Measurements from ENCODE around the gene ATP11A. TPM values are rescaled to one million over a fixed set of nuclear protein-coding genes. Genes with fewer than 3 reads are reported as not detected.

Gene ATP11A
- total and polyA plus RNA-seq, 9 of the 15 experiments (the other 6 are each of a cell fraction or from before 2014, with no cell fraction given), result 0.38 to 34.2 (median 4.2) TPM

DNA sequence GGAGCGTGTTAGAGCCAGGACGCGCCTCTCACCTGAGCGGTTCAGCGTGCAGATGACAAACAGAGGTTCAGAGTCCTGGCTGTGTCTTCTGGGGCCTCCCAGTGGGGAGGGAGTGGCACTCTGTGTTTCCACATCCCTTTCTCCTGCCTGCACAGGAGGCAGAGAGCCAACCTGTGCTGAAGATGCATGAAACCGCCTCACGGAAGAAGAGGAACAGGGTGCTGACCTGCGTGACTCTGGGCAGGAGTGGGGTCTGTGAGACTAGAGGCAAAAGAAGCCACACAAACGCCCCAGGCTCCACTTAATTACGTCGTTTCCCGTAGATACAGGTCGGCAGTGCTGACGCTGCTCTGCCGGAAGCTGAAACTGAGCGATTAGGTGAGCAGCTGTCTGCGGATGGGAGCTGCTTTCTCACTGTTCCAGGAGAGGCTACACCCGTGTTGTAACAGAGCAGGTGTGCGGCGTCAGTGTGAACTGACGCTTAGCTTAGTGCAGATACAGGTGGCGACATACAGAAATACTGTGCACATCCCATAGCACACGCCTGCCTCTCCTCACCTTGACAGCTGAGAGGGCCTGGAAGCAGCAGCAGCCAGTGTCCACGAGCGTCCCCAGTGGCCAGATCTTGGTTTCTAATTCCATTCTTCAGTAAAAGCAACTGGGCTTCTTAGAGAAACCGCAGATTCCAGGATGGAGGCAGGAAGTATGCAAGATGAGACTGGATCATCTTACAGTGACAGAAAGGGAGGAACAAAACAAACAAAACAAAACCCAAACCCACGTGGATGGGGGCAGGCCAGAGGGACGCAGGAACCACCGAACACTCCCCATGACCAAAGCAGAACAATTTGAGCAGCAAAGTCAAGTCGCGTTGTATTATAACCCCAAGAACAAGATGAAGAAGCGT is 241.4 kb downstream of the ATP11A start (continued):
- TF ChIP-seq HES1 (IDR thresholded peaks at IDR 0.05; ENCODE audit: low read depth) (peak; percentile 65; the same call in 1 of the 2 replicates), MCM5 (IDR thresholded peaks at IDR 0.05; ENCODE audit: low read depth) (no peak), ATF1 (CRISPR knock-in tag; IDR thresholded peaks at IDR 0.05) (no peak), ATF1 (tag; IDR thresholded peaks at IDR 0.05) (0 out of 2 replicates have a peak, but pooled peaks have one; percentile 20), HDAC1 (IDR thresholded peaks at IDR 0.05) (peak in 1 of 2 experiments; percentile 48; a peak in 1 of 4 replicates), RCOR1 (IDR thresholded peaks at IDR 0.05; ENCODE audit: borderline replicate concordance in 1 of 2, low read depth in 2 of 2, low read length in 2 of 2) (peak in 1 of 2 experiments; percentile 40; a peak in 1 of 4 replicates), MYC (IDR thresholded peaks at IDR 0.05; ENCODE audit: low read depth, low read length) (0 out of 2 replicates have a peak, but pooled peaks have one; percentile 18), MYC (CRISPR knock-in tag; IDR thresholded peaks at IDR 0.05; ENCODE audit: borderline replicate concordance, low read depth) (no peak), SMAD4 (CRISPR knock-in tag; conservative IDR thresholded peaks at IDR 0.05) (no peak), ZNF398 (CRISPR knock-in tag; IDR thresholded peaks at IDR 0.05) (no peak), CREB1 (IDR thresholded peaks at IDR 0.05) (peak; percentile 57; the same call in 1 of the 2 replicates), CREB1 (CRISPR knock-in tag; IDR thresholded peaks at IDR 0.05) (no peak), RFX1 (IDR thresholded peaks at IDR 0.05) (peak; percentile 15; the same call in 1 of the 2 replicates)
- TF ChIP-seq, protein P1, sequence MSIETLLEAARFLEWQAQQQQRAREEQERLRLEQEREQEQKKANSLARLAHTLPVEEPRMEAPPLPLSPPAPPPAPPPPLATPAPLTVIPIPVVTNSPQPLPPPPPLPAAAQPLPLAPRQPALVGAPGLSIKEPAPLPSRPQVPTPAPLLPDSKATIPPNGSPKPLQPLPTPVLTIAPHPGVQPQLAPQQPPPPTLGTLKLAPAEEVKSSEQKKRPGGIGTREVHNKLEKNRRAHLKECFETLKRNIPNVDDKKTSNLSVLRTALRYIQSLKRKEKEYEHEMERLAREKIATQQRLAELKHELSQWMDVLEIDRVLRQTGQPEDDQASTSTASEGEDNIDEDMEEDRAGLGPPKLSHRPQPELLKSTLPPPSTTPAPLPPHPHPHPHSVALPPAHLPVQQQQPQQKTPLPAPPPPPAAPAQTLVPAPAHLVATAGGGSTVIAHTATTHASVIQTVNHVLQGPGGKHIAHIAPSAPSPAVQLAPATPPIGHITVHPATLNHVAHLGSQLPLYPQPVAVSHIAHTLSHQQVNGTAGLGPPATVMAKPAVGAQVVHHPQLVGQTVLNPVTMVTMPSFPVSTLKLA (conservative IDR thresholded peaks at IDR 0.05), result peak; percentile 41 to 52; a peak in 3 of 4 replicates
- TF ChIP-seq, protein P2, sequence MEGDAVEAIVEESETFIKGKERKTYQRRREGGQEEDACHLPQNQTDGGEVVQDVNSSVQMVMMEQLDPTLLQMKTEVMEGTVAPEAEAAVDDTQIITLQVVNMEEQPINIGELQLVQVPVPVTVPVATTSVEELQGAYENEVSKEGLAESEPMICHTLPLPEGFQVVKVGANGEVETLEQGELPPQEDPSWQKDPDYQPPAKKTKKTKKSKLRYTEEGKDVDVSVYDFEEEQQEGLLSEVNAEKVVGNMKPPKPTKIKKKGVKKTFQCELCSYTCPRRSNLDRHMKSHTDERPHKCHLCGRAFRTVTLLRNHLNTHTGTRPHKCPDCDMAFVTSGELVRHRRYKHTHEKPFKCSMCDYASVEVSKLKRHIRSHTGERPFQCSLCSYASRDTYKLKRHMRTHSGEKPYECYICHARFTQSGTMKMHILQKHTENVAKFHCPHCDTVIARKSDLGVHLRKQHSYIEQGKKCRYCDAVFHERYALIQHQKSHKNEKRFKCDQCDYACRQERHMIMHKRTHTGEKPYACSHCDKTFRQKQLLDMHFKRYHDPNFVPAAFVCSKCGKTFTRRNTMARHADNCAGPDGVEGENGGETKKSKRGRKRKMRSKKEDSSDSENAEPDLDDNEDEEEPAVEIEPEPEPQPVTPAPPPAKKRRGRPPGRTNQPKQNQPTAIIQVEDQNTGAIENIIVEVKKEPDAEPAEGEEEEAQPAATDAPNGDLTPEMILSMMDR (IDR thresholded peaks at IDR 0.05 in 2 of 3, conservative IDR thresholded peaks at IDR 0.05 in 1 of 3; ENCODE audit: insufficient read depth in 2 of 3, low read depth in 1 of 3, low read length in 3 of 3), result peak; percentile 67 to 80 (median 70)
